Thyroid gland (tissue), 4 donors: Measurements from ENCODE around the gene NUDT22.

Experiments
- POLR2A ChIP-seq, 2 donors: fragments of 450-650 bp; IDR thresholded peaks; one replicate each; pipeline ENCODE4 v1.6.1; 2017; ENCODE audit warnings: antibody characterized with exemption in 2 of 2, mild to moderate bottlenecking in 2 of 2, moderate library complexity in 1 of 2
- TF ChIP-seq, protein P1 (sequence below), 6 experiments: fragments of 200-600 bp in 3 of 6; fragments of 450-650 bp in 3 of 6; sonication (generic) in 3 of 6; IDR thresholded peaks; one replicate each; pipeline ENCODE4 v1.5.1; 2016 to 2019; ENCODE audit warnings: antibody characterized with exemption in 6 of 6, mild to moderate bottlenecking in 2 of 6, inconsistent platforms in 1 of 6, moderate library complexity in 1 of 6

DNA sequence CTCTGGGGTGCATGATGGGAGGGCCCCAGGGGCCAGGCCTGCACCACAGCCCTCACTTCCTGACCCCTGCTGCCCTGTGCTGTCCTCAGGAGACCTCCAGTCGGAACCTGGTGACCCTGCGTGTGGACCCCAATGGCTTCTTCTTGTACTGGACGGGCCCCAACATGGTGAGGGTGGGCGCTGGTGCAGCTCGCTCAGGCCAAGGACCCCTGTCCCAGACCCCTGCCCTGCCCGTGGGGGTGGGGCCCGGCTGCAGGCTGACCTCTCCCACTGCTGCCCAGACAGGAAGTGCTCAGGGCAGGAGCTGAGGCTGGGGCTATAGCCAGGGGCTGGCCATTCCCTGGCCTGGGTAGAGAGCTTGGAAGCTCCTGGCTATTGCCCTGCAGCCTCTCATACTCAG lies 28.3 kb downstream of the NUDT22 start:
- TF ChIP-seq, protein P1, sequence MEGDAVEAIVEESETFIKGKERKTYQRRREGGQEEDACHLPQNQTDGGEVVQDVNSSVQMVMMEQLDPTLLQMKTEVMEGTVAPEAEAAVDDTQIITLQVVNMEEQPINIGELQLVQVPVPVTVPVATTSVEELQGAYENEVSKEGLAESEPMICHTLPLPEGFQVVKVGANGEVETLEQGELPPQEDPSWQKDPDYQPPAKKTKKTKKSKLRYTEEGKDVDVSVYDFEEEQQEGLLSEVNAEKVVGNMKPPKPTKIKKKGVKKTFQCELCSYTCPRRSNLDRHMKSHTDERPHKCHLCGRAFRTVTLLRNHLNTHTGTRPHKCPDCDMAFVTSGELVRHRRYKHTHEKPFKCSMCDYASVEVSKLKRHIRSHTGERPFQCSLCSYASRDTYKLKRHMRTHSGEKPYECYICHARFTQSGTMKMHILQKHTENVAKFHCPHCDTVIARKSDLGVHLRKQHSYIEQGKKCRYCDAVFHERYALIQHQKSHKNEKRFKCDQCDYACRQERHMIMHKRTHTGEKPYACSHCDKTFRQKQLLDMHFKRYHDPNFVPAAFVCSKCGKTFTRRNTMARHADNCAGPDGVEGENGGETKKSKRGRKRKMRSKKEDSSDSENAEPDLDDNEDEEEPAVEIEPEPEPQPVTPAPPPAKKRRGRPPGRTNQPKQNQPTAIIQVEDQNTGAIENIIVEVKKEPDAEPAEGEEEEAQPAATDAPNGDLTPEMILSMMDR (IDR thresholded peaks at IDR 0.05): no peak
- no peak for TF ChIP-seq POLR2A (IDR thresholded peaks at IDR 0.05)
